ENCODE results near the gene GPC5. TPM values are rescaled to one million over a fixed set of nuclear protein-coding genes. Genes with fewer than 3 reads are reported as not detected.

The GPC5 gene
- total RNA-seq, 2 experiments from 2014 or later: 2.4 TPM; not detected in 1

DNA sequence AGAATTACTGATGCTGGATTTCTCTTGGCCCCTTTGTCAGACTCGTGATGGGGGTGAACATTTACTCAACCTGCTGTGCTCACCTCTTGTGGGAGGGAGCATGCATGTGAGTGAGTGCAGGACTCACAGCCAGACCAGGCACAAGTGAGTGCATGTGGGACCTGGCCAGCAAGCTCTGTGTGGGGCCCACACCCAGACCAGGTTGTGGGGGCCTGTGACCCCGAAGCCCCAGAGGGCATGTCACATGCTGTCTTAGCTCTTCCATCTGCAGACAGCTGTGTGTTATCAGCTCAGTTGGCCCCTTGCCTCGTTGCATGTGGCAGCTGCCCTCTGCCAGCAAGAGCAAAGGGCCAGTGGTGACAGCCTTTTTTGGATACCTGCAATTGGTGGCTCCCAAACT is 614.4 kb downstream of the GPC5 start:
- Histone ChIP-seq H3K27ac (ENCODE audit: low read depth, low read length, poor library complexity, severe bottlenecking) (no peak overlapping the region), H3K4me3 (ENCODE audit: low read depth, low read length, poor library complexity, severe bottlenecking) (no peak overlapping the region), H3K4me1 (ENCODE audit: insufficient read depth, low read length, poor library complexity, severe bottlenecking) (no peaks in the 10 kb centered on the region), H3K4me2 (ENCODE audit: low read length) (no peak overlapping the region), H4K20me1 (ENCODE audit: insufficient read depth, low read length) (no peaks in the 10 kb centered on the region), H3K9me2 (ENCODE audit: insufficient read depth, low read length) (0 out of 2 replicates have a peak, but pooled peaks cover 6% of the 10 kb centered on the region), H3K79me2 (ENCODE audit: insufficient read depth, low read depth, low read length) (no peaks in the 10 kb centered on the region), H3K36me3 (ENCODE audit: insufficient read depth, low read length) (no peaks in the 10 kb centered on the region), H3K9me3 (ENCODE audit: low read length) (peaks cover 6% of the 10 kb centered on the region), H2AFZ (ENCODE audit: low read length) (no peak overlapping the region)
- intact Hi-C loops (cut with micrococcal nuclease; ENCODE audit: unreplicated experiment): no loop called here
- no peak for DNase-seq (ENCODE audit: low spot score)
- ChIA-PET CTCF (ENCODE audit: unreplicated experiment) (no interaction called here), POLR2A (interaction anchor here (0.6 to 2.6 kb wide), 8 partner anchors 13 to 1555 kb away, joined by 3 to 7 read pairs (median 5); no protein-coding TSS in a partner anchor)
- TF ChIP-seq, protein P1, sequence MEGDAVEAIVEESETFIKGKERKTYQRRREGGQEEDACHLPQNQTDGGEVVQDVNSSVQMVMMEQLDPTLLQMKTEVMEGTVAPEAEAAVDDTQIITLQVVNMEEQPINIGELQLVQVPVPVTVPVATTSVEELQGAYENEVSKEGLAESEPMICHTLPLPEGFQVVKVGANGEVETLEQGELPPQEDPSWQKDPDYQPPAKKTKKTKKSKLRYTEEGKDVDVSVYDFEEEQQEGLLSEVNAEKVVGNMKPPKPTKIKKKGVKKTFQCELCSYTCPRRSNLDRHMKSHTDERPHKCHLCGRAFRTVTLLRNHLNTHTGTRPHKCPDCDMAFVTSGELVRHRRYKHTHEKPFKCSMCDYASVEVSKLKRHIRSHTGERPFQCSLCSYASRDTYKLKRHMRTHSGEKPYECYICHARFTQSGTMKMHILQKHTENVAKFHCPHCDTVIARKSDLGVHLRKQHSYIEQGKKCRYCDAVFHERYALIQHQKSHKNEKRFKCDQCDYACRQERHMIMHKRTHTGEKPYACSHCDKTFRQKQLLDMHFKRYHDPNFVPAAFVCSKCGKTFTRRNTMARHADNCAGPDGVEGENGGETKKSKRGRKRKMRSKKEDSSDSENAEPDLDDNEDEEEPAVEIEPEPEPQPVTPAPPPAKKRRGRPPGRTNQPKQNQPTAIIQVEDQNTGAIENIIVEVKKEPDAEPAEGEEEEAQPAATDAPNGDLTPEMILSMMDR (conservative IDR thresholded peaks at IDR 0.05; ENCODE audit: low read length): no peak
- no peak for TF ChIP-seq EZH2phosphoT487 (IDR thresholded peaks at IDR 0.05; ENCODE audit: borderline replicate concordance, low read depth, low read length)
- no TSS peak for BruUV-seq (replicated peaks)

DNA sequence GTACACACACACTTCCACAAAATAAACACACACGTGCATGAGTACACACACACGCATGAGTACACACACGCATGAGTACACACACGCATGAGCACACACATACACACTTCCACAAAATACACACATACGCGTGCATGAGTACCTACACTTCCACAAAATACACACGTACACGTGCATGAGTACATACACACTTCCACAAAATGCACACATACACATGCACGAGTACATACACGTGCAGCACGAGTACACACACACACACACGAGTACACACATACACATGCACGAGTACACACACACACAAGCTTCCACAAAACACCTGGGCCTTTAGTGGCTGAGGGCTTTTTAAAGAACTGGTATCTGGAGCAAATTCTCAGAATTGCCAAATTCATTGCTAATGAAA is 619.3 kb downstream of the GPC5 start:
- H4K20me1 ChIP-seq (ENCODE audit: insufficient read depth, low read length): no peaks in the 10 kb centered on the region
- no TSS peak for BruUV-seq (replicated peaks)
- intact Hi-C loops (cut with micrococcal nuclease; ENCODE audit: unreplicated experiment): no loop called here
- H3K9me2 ChIP-seq (ENCODE audit: insufficient read depth, low read length): 0 out of 2 replicates have a peak, but pooled peaks cover 6% of the 10 kb centered on the region
- TF ChIP-seq, protein P1 (conservative IDR thresholded peaks at IDR 0.05; ENCODE audit: low read length): no peak
- no peak for TF ChIP-seq EZH2phosphoT487 (IDR thresholded peaks at IDR 0.05; ENCODE audit: borderline replicate concordance, low read depth, low read length)
- DNase-seq (ENCODE audit: low spot score): no peak
- H2AFZ ChIP-seq (ENCODE audit: low read length): no peak overlapping the region
- peaks cover 6% of the 10 kb centered on the region for H3K9me3 ChIP-seq (ENCODE audit: low read length)
- H3K36me3 ChIP-seq (ENCODE audit: insufficient read depth, low read length): no peaks in the 10 kb centered on the region
- ChIA-PET CTCF (ENCODE audit: unreplicated experiment) (no interaction called here), POLR2A (interaction anchor here (0.6 to 1.6 kb wide), 3 partner anchors 84 to 373 kb away, joined by 3 read pairs; no protein-coding TSS in a partner anchor)
- H3K4me2 ChIP-seq (ENCODE audit: low read length): no peak overlapping the region
- no peaks in the 10 kb centered on the region for H3K79me2 ChIP-seq (ENCODE audit: insufficient read depth, low read depth, low read length)
- no peak overlapping the region for H3K4me3 ChIP-seq (ENCODE audit: low read depth, low read length, poor library complexity, severe bottlenecking)
- no peaks in the 10 kb centered on the region for H3K4me1 ChIP-seq (ENCODE audit: insufficient read depth, low read length, poor library complexity, severe bottlenecking)
- H3K27ac ChIP-seq (ENCODE audit: low read depth, low read length, poor library complexity, severe bottlenecking): no peak overlapping the region

GRCh38 chr13:92028695-92029094 is 630.3 kb downstream of the GPC5 start:
- BruUV-seq (replicated peaks): no TSS peak
- no peak for DNase-seq (ENCODE audit: low spot score)
- Histone ChIP-seq H3K79me2 (ENCODE audit: insufficient read depth, low read depth, low read length) (no peaks in the 10 kb centered on the region), H3K36me3 (ENCODE audit: insufficient read depth, low read length) (no peaks in the 10 kb centered on the region), H3K27ac (ENCODE audit: low read depth, low read length, poor library complexity, severe bottlenecking) (no peak overlapping the region), H3K4me3 (ENCODE audit: low read depth, low read length, poor library complexity, severe bottlenecking) (no peak overlapping the region), H3K9me2 (ENCODE audit: insufficient read depth, low read length) (no peaks in the 10 kb centered on the region), H2AFZ (ENCODE audit: low read length) (no peak overlapping the region), H3K4me1 (ENCODE audit: insufficient read depth, low read length, poor library complexity, severe bottlenecking) (no peaks in the 10 kb centered on the region), H3K4me2 (ENCODE audit: low read length) (no peak overlapping the region), H3K9me3 (ENCODE audit: low read length) (0 out of 2 replicates have a peak, but pooled peaks cover 2% of the 10 kb centered on the region), H4K20me1 (ENCODE audit: insufficient read depth, low read length) (no peaks in the 10 kb centered on the region)
- TF ChIP-seq, protein P1 (conservative IDR thresholded peaks at IDR 0.05; ENCODE audit: low read length): no peak
- TF ChIP-seq EZH2phosphoT487 (IDR thresholded peaks at IDR 0.05; ENCODE audit: borderline replicate concordance, low read depth, low read length): no peak
- ChIA-PET CTCF (ENCODE audit: unreplicated experiment) (no interaction called here), POLR2A (interaction anchor here (0.5 to 3.2 kb wide), 8 partner anchors 10 to 431 kb away, joined by 3 to 14 read pairs (median 4); no protein-coding TSS in a partner anchor)
- intact Hi-C loops (cut with micrococcal nuclease; ENCODE audit: unreplicated experiment): no loop called here

Measured in OCI-LY7 (cell line).